GM12873 (cell line): ENCODE results near the gene AGBL4.

Experiments
- TF ChIP-seq, protein P1 (sequence below): IDR thresholded peaks from 2 replicates; pipeline ENCODE4 v1.5.1; 2012; ENCODE audit warnings: low read depth, mild to moderate bottlenecking, moderate library complexity, low read length, control low read depth; ENCODE audit not compliant: insufficient read depth; ENCODE audit errors: missing control alignments

AGBL4 gene

DNA sequence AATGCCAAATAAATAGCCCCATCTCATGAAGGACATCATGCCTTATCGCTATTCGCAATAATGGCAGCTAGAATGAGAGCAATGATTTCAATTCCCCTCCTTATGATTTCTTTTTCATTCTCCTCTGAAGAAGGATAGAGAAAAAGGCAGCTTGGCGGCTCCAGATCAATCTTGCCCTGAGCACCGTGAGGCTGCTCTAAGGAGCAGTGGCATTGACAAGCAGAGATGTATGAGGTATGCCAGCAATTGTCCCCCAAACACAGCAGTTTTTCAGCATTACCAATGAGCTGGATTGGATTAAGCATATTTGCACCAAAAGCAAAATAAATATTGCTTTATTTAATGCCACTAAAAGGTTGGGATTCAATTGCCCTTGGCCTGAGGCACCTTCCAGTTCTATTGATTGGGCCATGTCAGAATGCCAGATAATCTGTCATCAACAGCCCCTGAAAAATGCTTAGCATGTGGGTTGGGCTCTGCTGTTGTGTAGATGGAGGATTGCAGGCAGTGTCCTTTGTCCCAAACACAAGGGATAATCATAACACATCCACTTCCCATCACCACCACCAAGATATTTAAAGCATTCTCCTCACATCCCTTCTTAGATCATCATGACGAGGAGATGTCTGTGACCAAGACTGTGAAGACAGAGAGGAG is 1382.8 kb downstream of the AGBL4 start:
- TF ChIP-seq, protein P1, sequence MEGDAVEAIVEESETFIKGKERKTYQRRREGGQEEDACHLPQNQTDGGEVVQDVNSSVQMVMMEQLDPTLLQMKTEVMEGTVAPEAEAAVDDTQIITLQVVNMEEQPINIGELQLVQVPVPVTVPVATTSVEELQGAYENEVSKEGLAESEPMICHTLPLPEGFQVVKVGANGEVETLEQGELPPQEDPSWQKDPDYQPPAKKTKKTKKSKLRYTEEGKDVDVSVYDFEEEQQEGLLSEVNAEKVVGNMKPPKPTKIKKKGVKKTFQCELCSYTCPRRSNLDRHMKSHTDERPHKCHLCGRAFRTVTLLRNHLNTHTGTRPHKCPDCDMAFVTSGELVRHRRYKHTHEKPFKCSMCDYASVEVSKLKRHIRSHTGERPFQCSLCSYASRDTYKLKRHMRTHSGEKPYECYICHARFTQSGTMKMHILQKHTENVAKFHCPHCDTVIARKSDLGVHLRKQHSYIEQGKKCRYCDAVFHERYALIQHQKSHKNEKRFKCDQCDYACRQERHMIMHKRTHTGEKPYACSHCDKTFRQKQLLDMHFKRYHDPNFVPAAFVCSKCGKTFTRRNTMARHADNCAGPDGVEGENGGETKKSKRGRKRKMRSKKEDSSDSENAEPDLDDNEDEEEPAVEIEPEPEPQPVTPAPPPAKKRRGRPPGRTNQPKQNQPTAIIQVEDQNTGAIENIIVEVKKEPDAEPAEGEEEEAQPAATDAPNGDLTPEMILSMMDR = no peak

DNA sequence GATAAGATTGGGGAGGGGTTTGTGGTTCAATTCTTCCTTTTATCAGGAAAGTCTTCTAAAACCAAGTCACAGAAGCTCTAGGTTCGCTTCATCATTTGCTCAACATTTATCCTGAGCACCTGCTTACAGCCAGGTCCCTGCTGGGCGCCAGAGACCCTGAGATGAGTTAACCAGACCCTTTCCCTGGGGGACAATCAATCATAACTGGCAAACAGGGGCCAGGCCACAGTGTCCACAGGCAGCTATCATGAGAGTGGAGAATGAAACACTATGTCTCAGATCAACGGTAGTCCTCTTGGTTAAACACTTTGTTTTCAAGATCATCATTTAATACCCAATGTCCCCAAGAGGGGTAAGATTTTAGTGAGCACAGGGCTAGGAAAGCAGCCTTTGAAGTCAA is 1393.9 kb downstream of the AGBL4 start:
- TF ChIP-seq, protein P1 = no peak

DNA sequence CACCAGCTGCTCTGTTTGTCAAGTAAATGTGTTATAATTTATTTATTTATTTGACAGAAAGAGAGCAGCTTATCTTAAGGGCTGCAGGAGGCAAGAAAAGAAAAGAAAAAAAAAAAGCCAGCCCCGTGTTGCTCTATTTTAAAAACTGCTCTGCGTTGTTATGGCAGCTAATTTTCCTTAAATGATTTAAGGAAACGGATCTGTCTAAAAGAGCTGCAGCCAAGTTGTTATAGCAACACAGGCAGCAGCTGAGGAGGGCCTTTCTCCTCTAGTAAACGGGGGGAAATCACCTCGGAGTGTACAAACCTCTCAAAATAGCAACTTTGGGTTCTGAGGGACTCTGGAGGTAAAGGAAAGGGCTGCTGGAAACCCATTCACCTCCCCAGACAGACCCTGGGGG is 1396.3 kb downstream of the AGBL4 start:
- TF ChIP-seq, protein P1 = no peak

DNA sequence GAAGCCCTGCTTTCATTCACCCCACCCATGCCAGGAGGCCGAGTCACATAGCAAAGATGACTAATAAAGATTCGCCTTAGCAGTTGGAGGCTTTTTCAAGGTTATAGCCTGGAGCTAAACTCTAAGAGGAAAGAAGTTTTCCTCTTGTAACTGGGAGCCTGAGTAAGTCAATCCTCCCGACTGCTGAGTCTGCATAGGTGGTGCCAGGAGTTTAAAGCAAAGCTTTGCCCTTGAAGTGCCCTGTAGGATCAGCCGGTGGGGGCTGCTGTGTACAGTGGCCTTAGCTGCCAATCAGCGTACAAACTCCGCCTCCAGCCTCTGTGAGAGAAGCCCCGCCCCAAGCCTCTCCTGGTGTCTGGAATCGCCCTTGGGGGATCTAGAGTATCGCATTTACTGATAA is 1404.2 kb downstream of the AGBL4 start:
- TF ChIP-seq, protein P1 = no peak

DNA sequence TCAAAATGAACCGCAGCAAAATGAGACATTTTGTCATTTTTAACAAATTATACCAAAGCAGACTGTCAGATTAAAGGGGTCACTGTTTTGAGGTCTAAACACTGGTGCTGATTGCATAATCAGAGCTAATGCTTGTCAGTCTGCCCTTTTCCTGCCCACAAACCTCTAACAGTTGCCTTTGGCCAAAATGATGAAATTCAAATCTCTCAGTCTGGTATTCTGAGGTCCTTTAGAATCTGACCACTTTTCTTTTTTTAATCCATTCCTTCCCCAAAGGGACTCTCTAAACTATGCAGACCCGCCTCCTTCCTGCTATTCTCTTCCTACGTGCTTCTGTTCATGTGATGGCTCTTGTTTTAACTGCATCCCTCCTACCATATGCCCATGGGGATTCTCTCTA is 1406.5 kb downstream of the AGBL4 start:
- TF ChIP-seq, protein P1 = no peak

DNA sequence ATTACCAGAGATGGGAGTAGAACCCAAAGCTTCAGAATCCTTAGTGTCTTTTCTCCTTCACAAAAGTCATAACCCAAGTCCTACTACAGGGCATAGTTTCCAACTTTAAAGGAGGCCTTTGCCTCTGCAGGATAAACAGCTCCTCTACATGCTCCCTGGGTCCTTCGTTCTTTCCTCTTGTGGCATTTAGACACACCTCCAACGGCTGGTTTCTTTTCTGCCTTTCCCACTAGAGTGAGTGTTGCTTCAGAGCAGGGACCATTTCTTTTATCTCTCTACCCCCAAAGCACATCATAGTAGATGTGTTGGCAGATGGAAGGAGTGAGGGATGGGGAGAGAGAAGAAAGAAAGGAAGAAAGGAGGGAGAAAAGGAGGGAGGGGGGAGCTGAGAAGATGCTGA is 1407.0 kb downstream of the AGBL4 start:
- TF ChIP-seq, protein P1 = no peak

DNA sequence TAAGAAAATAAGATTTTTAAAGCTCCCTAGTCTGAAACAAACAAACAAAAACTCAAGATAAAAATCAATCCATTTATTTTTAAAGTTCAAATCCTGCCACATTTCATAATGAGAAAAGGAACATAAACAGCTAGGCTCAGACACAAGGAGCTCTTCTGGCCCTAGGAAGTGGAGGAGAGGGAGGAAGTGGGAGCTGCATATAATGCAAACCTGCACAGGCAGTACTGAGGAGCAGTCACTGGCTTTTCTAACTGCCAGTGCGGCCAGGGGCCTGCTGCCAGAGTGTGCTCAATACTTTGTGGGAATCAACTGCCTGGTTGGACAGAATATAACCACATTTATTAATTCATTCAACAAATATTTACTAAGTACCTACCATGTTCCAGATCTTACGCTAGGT is 1411.9 kb downstream of the AGBL4 start:
- TF ChIP-seq, protein P1 = no peak
